Thyroid gland (tissue), 4 donors: ENCODE results near the gene ABCC10. TPM values are rescaled to one million over a fixed set of nuclear protein-coding genes. Genes with fewer than 3 reads are reported as not detected.

Experiments
- DNase-seq, 2 donors: peaks; one replicate each; pipeline ENCODE4 v3.0.0-alpha.2; 2019
- H3K27ac ChIP-seq, 3 donors: fragments of 200-600 bp; sonication (generic); 1 replicate in 2 of 3; 2 replicates in 1 of 3; pipeline ENCODE4 v1.5.1; 2016 to 2019; ENCODE audit warnings: mild to moderate bottlenecking in 1 of 3, moderate library complexity in 1 of 3
- H3K27me3 ChIP-seq: fragments of 200-600 bp; sonication (generic); one replicate; pipeline ENCODE4 v1.5.1; 2019
- H3K36me3 ChIP-seq, 2 donors: fragments of 200-600 bp; sonication (generic); one replicate each; pipeline ENCODE4 v1.5.1; 2016 to 2019
- H3K4me1 ChIP-seq, 2 donors: fragments of 200-600 bp; sonication (generic); one replicate each; pipeline ENCODE4 v1.5.1; 2017 to 2019
- H3K4me3 ChIP-seq, 3 donors: fragments of 200-600 bp; sonication (generic); replicated peaks in 1 of 3; 1 replicate in 2 of 3; 2 replicates in 1 of 3; pipeline ENCODE4 v1.5.1; 2016; ENCODE audit warnings: mild to moderate bottlenecking in 1 of 3
- H3K9me3 ChIP-seq: fragments of 200-600 bp; sonication (generic); one replicate; pipeline ENCODE4 v1.5.1; 2017
- POLR2A ChIP-seq, 2 donors: fragments of 450-650 bp; IDR thresholded peaks; one replicate each; pipeline ENCODE4 v1.6.1; 2017; ENCODE audit warnings: antibody characterized with exemption in 2 of 2, mild to moderate bottlenecking in 2 of 2, moderate library complexity in 1 of 2
- WGBS, 2 donors: methylation state at CpG; one replicate each; pipeline ENCODE4 v1.1.5; 2017; 5-methylcytosine and 5-hydroxymethylcytosine counted together
- intact Hi-C: fragments of 100-400 bp; cut with DNase I; formaldehyde crosslinking; loops from one replicate; pipeline ENCODE4 v1.15.1; 2023
- total RNA-seq, 4 donors: library from RNA; depleted of rRNA; stranded (reverse); fragments of >200 nt; gene quantifications; one replicate each; pipeline ENCODE4 v1.2.3, GENCODE V29; 2016
- TF ChIP-seq, protein P1 (sequence below), 6 experiments: fragments of 200-600 bp in 3 of 6; fragments of 450-650 bp in 3 of 6; sonication (generic) in 3 of 6; IDR thresholded peaks; one replicate each; pipeline ENCODE4 v1.5.1; 2016 to 2019; ENCODE audit warnings: antibody characterized with exemption in 6 of 6, mild to moderate bottlenecking in 2 of 6, inconsistent platforms in 1 of 6, moderate library complexity in 1 of 6

The ABCC10 gene
- total RNA-seq, 4 donors from 2014 or later = 10.5 to 24.3 (median 19.3) TPM

DNA sequence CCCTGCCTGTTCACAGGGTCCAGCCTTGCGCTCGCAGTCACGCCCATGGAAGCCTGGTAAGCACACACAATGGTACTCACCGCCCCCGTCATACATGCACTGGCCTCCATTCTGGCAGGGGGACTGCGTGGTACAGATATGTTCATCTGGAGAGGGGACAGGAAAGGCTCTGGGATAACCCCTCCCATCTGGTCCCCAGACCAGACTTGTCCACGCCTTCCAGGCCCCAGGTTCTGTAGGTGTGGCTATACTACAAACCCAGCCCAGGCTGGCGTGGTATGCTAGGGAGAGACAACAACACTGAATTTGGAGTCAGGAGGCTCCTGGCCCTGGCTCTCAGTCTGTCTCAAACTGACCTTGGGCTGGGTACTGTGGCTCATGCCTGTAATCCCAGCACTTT is 24.6 kb downstream of the ABCC10 start:
- H3K9me3 ChIP-seq = no peaks in the 10 kb centered on the region
- DNase-seq = no peak
- intact Hi-C loops = no loop called here
- H3K36me3 ChIP-seq = peaks cover 35 to 51% of the 10 kb centered on the region in 2 donors
- H3K27me3 ChIP-seq = peaks cover 9% of the 10 kb centered on the region
- TF ChIP-seq, protein P1, sequence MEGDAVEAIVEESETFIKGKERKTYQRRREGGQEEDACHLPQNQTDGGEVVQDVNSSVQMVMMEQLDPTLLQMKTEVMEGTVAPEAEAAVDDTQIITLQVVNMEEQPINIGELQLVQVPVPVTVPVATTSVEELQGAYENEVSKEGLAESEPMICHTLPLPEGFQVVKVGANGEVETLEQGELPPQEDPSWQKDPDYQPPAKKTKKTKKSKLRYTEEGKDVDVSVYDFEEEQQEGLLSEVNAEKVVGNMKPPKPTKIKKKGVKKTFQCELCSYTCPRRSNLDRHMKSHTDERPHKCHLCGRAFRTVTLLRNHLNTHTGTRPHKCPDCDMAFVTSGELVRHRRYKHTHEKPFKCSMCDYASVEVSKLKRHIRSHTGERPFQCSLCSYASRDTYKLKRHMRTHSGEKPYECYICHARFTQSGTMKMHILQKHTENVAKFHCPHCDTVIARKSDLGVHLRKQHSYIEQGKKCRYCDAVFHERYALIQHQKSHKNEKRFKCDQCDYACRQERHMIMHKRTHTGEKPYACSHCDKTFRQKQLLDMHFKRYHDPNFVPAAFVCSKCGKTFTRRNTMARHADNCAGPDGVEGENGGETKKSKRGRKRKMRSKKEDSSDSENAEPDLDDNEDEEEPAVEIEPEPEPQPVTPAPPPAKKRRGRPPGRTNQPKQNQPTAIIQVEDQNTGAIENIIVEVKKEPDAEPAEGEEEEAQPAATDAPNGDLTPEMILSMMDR (IDR thresholded peaks at IDR 0.05) = no peak
- no peak for TF ChIP-seq POLR2A (IDR thresholded peaks at IDR 0.05)
- H3K4me3 ChIP-seq = no peak overlapping the region
- 91 to 95% methylated on average over 8 of the region's 8 CpGs for WGBS, 2 donors
- H3K27ac ChIP-seq = no peak overlapping the region
- peaks cover 5 to 17% of the 10 kb centered on the region in 2 donors for H3K4me1 ChIP-seq

DNA sequence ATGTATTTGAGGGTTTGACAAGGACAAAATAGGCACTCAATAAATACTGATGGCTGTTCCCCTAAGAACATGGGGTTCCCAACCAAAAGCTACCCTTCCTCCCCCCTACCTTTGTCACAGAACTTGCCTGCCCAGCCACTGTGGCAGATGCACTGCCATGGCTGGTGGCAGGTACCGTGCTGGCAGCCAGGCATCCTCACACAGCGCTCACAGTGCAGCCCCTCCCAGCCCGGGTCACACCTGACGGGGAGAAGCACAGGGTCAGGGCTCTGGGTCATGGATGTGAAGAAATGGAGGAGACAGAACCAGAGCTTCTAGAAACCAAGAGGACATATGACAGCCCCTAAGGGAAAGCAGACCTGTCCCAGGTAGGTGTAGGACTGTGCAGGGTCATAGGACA is 25.6 kb downstream of the ABCC10 start:
- H3K4me1 ChIP-seq = peaks cover 5 to 17% of the 10 kb centered on the region in 2 donors
- intact Hi-C loops = no loop called here
- H3K9me3 ChIP-seq = no peaks in the 10 kb centered on the region
- peaks cover 9% of the 10 kb centered on the region for H3K27me3 ChIP-seq
- no peak overlapping the region for H3K27ac ChIP-seq
- peaks cover 30 to 44% of the 10 kb centered on the region in 2 donors for H3K36me3 ChIP-seq
- H3K4me3 ChIP-seq = no peak overlapping the region
- WGBS, 2 donors = 92 to 100% methylated on average over 2 to 4 of the region's 4 CpGs
- TF ChIP-seq, protein P1 (IDR thresholded peaks at IDR 0.05) = no peak
- no peak for TF ChIP-seq POLR2A (IDR thresholded peaks at IDR 0.05)
- no peak for DNase-seq

DNA sequence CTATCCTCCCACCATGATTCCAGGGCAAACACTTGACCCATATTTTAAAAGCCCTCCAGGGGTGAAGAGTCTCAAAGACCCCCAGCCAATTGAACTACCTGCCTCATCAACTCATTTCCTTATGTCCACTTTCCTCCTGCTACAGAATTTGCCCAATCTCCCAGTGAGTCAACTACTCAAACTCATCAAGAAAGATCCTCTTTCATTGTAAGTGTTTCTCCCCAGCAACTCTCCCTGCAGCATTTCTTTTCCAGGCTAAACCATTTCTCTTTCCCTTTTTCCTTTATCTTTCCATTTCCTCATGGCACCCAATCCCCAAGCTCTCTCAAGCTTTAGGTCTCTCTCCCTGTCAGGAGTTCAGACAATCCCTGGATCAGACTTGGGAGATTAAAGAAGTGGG is 26.5 kb downstream of the ABCC10 start:
- Histone ChIP-seq H3K4me3 (no peak overlapping the region), H3K9me3 (no peaks in the 10 kb centered on the region), H3K4me1 (peaks cover 5 to 17% of the 10 kb centered on the region in 2 donors), H3K27ac (no peak overlapping the region), H3K36me3 (peaks cover 21 to 36% of the 10 kb centered on the region in 2 donors), H3K27me3 (peaks cover 9% of the 10 kb centered on the region)
- TF ChIP-seq, protein P1 (IDR thresholded peaks at IDR 0.05) = no peak
- no peak for TF ChIP-seq POLR2A (IDR thresholded peaks at IDR 0.05)
- DNase-seq = no peak
- intact Hi-C loops = loop anchor here (2.0 kb wide), 1 partner anchor 53 kb away; no protein-coding TSS in a partner anchor

DNA sequence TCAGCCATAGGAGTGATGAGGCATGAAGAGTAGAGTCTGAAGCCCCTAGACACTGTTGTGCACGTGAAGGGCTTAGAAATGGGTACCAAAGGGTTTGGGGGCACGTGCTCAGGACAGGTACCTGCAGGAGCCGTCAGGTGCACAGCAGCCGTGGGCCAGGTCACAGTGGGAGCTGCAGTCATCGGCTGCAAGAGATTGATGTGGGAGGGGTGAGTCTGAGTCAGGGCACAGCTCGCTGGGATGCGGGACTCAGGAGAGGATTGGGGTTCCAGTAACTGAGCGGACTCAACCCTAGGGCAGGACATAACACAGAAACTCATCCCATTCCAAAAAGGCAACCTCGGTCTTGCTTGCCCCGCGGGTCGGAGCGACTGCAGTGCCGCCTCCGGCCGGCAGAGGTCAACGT is 27.0 kb downstream of the ABCC10 start:
- H3K4me1 ChIP-seq = peaks cover 5 to 17% of the 10 kb centered on the region in 2 donors
- intact Hi-C loops = loop anchor here (2.0 kb wide), 1 partner anchor 53 kb away; no protein-coding TSS in a partner anchor
- peak overlapping the region in 1 of 3 donors; percentile 36 for H3K4me3 ChIP-seq
- 10 to 23% methylated on average over 6 to 14 of the region's 17 CpGs for WGBS, 2 donors
- no peak overlapping the region for H3K27ac ChIP-seq
- H3K9me3 ChIP-seq = no peaks in the 10 kb centered on the region
- H3K27me3 ChIP-seq = peaks cover 9% of the 10 kb centered on the region
- DNase-seq = no peak
- peaks cover 16 to 32% of the 10 kb centered on the region in 2 donors for H3K36me3 ChIP-seq
- TF ChIP-seq POLR2A (IDR thresholded peaks at IDR 0.05) = no peak
- TF ChIP-seq, protein P1 (IDR thresholded peaks at IDR 0.05) = peak; percentile 64 to 94 (median 90)

DNA sequence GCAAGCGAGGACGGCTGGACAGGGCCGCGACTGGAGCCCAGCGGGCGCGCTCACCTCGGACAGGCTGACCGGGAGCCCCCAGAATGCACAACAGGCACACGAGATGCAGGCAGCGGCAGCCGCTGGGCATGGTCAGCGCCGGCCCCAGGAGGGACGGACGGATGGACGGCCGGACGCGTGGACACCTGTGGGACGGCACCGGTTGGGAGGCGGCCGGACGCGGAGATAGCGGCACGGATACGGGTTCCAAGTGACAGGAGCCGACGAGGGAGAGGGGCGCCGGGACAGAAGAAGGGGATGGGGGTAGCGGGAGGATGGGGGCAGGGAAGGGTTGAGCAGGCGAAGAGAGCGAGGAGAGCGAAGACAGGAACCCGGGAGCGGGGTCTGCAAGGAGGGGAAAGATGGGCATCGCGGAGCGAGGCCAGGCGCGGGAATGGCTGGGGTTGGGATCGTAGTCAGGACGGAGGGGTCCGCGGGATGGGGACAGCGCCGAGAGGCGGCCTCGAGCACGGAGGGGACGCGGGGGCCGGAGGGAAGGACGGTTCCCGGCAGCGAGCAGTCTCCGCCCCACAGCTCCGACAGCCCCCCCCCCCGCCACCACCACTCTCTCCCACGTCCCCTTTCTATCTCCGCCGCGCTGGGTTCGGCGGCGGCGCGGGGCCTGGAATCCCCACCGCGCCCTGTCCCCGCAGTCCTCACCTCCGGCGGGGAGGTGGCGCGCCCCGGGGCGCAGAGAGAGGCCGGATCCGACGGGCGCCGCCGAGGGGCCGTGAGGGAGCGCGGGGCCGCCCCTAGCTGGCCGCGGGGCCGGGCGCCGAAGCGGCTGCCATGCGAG is 27.6 kb downstream of the ABCC10 start:
- 4 to 8% methylated on average over 38 to 55 of the region's 97 CpGs for WGBS, 2 donors
- H3K9me3 ChIP-seq = no peaks in the 10 kb centered on the region
- DNase-seq = peak; percentile 81
- peaks cover 5 to 17% of the 10 kb centered on the region in 2 donors for H3K4me1 ChIP-seq
- H3K4me3 ChIP-seq = peak overlapping the region; percentile 15 to 36 (median 17)
- peaks cover 10 to 26% of the 10 kb centered on the region in 2 donors for H3K36me3 ChIP-seq
- intact Hi-C loops = loop anchor here (2.0 kb wide), 1 partner anchor 52 kb away; no protein-coding TSS in a partner anchor
- H3K27ac ChIP-seq = no peak overlapping the region
- TF ChIP-seq, protein P1 (IDR thresholded peaks at IDR 0.05) = no peak
- TF ChIP-seq POLR2A (IDR thresholded peaks at IDR 0.05) = no peak
- peaks cover 9% of the 10 kb centered on the region for H3K27me3 ChIP-seq
